Esophagus squamous epithelium (tissue), 5 donors: Measurements from ENCODE around the gene GAL. TPM values are rescaled to one million over a fixed set of nuclear protein-coding genes. Genes with fewer than 3 reads are reported as not detected.

Source experiments
- DNase-seq: peaks from one replicate; lab custom pipeline; 2025; lab: John Stamatoyannopoulos, UW
- H3K27ac ChIP-seq, 4 donors: fragments of 200-600 bp; sonication (generic); one replicate each; pipeline ENCODE4 v1.5.1; 2016 to 2019; ENCODE audit warnings: mild to moderate bottlenecking in 1 of 4
- H3K27me3 ChIP-seq, 4 donors: fragments of 200-600 bp; sonication (generic); 1 replicate in 3 of 4; 2 replicates in 1 of 4; pipeline versions ENCODE4 v1.5.1 to v1.6.0; 2017 to 2021; ENCODE audit warnings: antibody characterized with exemption in 1 of 4
- H3K36me3 ChIP-seq, 3 donors: fragments of 200-600 bp; sonication (generic); one replicate each; pipeline ENCODE4 v1.5.1; 2016 to 2019
- H3K4me1 ChIP-seq, 3 donors: fragments of 200-600 bp; sonication (generic); one replicate each; pipeline ENCODE4 v1.5.1; 2017 to 2019
- H3K4me3 ChIP-seq, 4 donors: fragments of 200-600 bp; sonication (generic); 1 replicate in 3 of 4; 2 replicates in 1 of 4; pipeline ENCODE4 v1.5.1; 2016 to 2019; ENCODE audit warnings: mild to moderate bottlenecking in 2 of 4, moderate library complexity in 1 of 4
- H3K9me3 ChIP-seq, 3 donors: fragments of 200-600 bp; sonication (generic); one replicate each; pipeline ENCODE4 v1.5.1; 2016 to 2019
- CTCF ChIP-seq, 6 experiments: fragments of 450-650 bp in 4 of 6; fragments of 200-600 bp in 2 of 6; sonication (generic) in 2 of 6; IDR thresholded peaks; one replicate each; pipeline ENCODE4 v1.5.1; 2016 to 2019; ENCODE audit warnings: antibody characterized with exemption in 6 of 6, mild to moderate bottlenecking in 4 of 6, moderate library complexity in 4 of 6
- POLR2A ChIP-seq, 4 donors: fragments of 450-650 bp; IDR thresholded peaks; one replicate each; pipeline ENCODE4 v1.6.1; 2017; ENCODE audit warnings: antibody characterized with exemption in 4 of 4, mild to moderate bottlenecking in 4 of 4, moderate library complexity in 3 of 4
- WGBS, 2 donors: methylation state at CpG; one replicate each; pipeline ENCODE4 v1.1.5; 2018; 5-methylcytosine and 5-hydroxymethylcytosine counted together
- intact Hi-C: fragments of 100-400 bp; cut with DNase I; formaldehyde crosslinking; loops from one replicate; pipeline ENCODE4 v1.15.0; 2022
- total RNA-seq, 4 donors: library from RNA; depleted of rRNA; stranded (reverse); fragments of >200 nt; gene quantifications; one replicate each; pipeline ENCODE4 v1.1.0, GENCODE V29; 2016
- donor health status: DM: yes; HTN: yes; CAD: no.

GAL gene
- total RNA-seq, 4 donors from 2014 or later = 2.2 TPM; not detected in 3

DNA sequence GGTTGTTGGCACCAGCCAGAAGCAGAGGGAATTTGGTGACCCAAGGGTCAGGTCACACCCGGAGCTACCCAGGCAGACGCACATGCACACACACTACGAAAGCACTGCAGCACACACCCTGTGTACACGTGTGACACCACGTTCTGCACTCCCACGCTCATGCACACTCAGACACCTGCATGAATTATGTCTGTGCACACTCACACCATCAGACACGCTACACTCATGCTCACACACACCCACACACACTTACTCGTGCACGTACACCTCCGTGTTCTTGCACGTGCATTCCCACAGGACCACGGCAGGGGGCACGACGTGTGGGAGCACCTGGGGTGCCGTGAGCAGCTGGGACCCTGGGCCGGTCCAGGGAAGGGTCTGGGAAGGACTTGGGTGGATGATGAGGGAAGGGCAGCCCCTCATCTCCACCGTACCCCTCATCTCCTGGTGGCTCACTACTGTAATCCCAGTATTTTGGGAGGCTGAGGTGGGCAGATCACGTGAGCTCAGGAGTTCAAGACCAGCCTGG lies 20.8 kb upstream of the GAL start:
- Histone ChIP-seq H3K4me1 (peaks cover 0 to 10% (median 0%) of the 10 kb centered on the region in 3 donors), H3K9me3 (no peaks in the 10 kb centered on the region), H3K4me3 (no peak overlapping the region), H3K36me3 (no peaks in the 10 kb centered on the region), H3K27me3 (peaks cover 0 to 28% (median 0%) of the 10 kb centered on the region in 4 donors), H3K27ac (no peak overlapping the region)
- TF ChIP-seq CTCF (IDR thresholded peaks at IDR 0.05) = no peak
- TF ChIP-seq POLR2A (IDR thresholded peaks at IDR 0.05) = no peak
- WGBS, 2 donors = 86 to 87% methylated on average over 11 to 17 of the region's 18 CpGs
- intact Hi-C loops = no loop called here
- no peak for DNase-seq

DNA sequence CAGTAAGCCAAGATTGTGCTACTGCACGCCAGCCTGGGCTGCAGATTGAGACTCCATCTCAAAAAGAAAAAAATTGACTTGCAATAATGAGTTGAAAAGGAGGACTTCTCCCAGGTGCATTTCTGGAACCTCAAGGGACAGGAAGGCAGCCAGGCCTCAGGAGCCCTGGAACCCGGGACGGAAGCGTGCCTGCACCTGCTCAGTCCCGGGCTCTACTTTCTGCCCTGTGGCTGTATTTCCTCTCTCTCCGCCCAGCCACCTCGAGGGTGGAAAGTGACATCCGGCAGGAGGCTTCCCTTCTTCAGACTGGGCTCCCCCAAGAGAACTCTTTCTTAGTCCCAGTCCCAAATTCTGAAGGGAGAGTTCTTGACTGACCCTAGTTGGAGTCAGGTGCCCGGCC lies 20.2 kb upstream of the GAL start:
- Histone ChIP-seq H3K27me3 (peaks cover 0 to 28% (median 0%) of the 10 kb centered on the region in 4 donors), H3K36me3 (no peaks in the 10 kb centered on the region), H3K4me1 (peaks cover 0 to 7% (median 0%) of the 10 kb centered on the region in 3 donors), H3K9me3 (no peaks in the 10 kb centered on the region), H3K27ac (no peak overlapping the region), H3K4me3 (no peak overlapping the region)
- intact Hi-C loops = no loop called here
- WGBS, 2 donors = 79 to 84% methylated on average over 4 to 5 of the region's 9 CpGs
- DNase-seq = no peak
- TF ChIP-seq POLR2A (IDR thresholded peaks at IDR 0.05) (no peak), CTCF (IDR thresholded peaks at IDR 0.05) (no peak)

- intact Hi-C loops = no loop called here
- Histone ChIP-seq H3K4me3 (no peak overlapping the region), H3K9me3 (no peaks in the 10 kb centered on the region), H3K36me3 (no peaks in the 10 kb centered on the region), H3K27me3 (peaks cover 0 to 28% (median 0%) of the 10 kb centered on the region in 4 donors), H3K27ac (no peak overlapping the region), H3K4me1 (no peaks in the 10 kb centered on the region)
- DNase-seq = no peak
- WGBS, 2 donors = 80 to 88% methylated on average over 1 to 6 of the region's 7 CpGs
- TF ChIP-seq POLR2A (IDR thresholded peaks at IDR 0.05) (no peak), CTCF (IDR thresholded peaks at IDR 0.05) (no peak)
These were observed 19.4 kb upstream of the GAL start for GRCh38 chr11:68664906-68665305.

DNA sequence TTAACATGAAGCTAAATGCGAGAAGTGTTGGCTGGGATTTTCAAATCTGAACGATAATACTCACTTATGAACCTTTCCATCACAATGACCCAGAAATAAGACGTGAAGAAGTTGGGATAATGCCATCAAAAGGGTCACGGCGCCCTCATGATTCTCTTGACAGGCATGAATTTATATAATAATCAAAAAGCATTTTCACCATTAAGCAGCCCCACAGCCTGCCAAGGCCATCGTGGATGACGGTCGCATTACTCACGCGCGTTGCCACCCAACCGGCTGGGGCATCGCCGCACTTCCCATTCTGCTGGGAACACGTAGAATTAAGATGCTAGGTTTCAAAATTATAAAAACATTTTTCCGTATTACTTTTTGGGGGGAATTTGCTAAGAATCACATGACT lies 18.9 kb upstream of the GAL start:
- 75 to 82% methylated on average over 16 of the region's 16 CpGs for WGBS, 2 donors
- H3K4me1 ChIP-seq = no peaks in the 10 kb centered on the region
- no peak for DNase-seq
- intact Hi-C loops = no loop called here
- no peak for TF ChIP-seq CTCF (IDR thresholded peaks at IDR 0.05)
- no peak overlapping the region for H3K4me3 ChIP-seq
- H3K27me3 ChIP-seq = peaks cover 0 to 32% (median 0%) of the 10 kb centered on the region in 4 donors
- H3K36me3 ChIP-seq = no peaks in the 10 kb centered on the region
- no peak overlapping the region for H3K27ac ChIP-seq
- H3K9me3 ChIP-seq = no peaks in the 10 kb centered on the region

- intact Hi-C loops = no loop called here
- no peaks in the 10 kb centered on the region for H3K36me3 ChIP-seq
- WGBS, 2 donors = 60 to 65% methylated on average over 4 to 7 of the region's 15 CpGs
- H3K9me3 ChIP-seq = no peaks in the 10 kb centered on the region
- no peaks in the 10 kb centered on the region for H3K4me1 ChIP-seq
- no peak overlapping the region for H3K27ac ChIP-seq
- no peak for DNase-seq
- peaks cover 0 to 37% (median 0%) of the 10 kb centered on the region in 4 donors for H3K27me3 ChIP-seq
- TF ChIP-seq POLR2A (IDR thresholded peaks at IDR 0.05) (no peak), CTCF (IDR thresholded peaks at IDR 0.05) (no peak)
- no peak overlapping the region for H3K4me3 ChIP-seq
These were observed 17.5 kb upstream of the GAL start for GRCh38 chr11:68666849-68667248.
